NCI-H345 (cell line): ENCODE results near the gene APBB2.
A peak's percentile ranks its signal among the peaks of the same experiment; 100 is the strongest.
"Not testable (repeated sequence)": the region's sequence is repeated elsewhere in the genome, so short reads cannot be mapped to it uniquely, and the experiment has no call there.

Experiments
- DNase-seq: peaks from one replicate; lab custom pipeline; 2025; lab: John Stamatoyannopoulos, UW

APBB2 gene

DNA sequence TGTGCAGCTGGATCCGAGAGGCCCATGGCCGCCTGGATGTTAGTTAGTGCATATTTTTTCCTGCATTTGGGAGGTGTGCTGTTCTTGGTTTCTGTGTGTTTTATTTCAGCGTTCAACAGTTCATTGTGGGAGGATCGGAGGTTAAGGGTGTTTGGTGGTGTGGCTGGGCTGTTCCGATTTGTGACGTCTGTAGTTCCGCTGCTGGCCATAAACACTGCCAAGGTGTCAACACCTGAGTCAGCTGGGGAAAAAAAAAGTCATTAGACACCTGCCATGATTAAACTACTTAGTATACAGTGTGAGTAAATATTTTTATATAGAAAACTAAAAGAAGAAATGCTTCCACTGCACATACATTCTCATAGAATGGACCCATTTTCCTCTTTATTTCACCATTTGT is 200.2 kb downstream of the APBB2 start:
- no peak for DNase-seq

DNA sequence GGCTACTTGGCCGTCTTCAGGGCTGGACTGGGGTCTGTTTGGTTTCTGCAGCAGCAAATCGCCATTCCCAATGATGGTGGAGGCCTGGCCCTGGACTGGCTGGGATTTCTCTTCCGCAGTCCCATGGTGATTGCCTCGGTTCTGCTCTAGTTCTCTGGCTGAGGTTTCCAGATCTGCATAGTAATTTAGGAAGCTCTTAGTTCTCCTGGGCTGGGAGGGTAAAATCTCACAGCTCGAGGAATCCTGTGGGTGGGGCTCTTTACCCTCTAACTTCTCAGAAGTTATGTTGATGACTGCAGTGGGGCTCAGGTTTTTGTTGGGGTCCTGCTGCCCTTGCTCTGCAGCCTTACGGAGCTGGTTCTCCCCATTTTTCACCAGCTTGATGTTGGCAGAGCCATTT is 200.6 kb downstream of the APBB2 start:
- DNase-seq, result no peak

DNA sequence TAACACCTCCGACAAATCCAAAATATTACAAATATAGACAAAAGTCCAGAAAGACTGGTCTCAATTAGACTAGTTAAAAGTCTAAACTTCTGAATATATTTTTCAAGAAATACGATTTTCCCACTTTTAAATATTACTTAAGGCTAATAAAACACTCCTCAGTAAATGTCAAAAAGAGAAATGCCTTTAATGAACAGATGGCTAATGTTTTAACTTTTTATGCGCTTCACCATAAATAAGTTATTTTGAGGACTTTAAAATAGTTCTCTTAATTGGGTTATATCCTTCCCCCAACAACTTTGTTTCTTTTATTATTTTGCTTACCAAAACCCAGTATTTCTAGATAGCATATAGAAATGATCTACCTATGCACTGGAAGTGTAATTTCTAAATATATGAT is 201.4 kb downstream of the APBB2 start:
- no peak for DNase-seq

DNA sequence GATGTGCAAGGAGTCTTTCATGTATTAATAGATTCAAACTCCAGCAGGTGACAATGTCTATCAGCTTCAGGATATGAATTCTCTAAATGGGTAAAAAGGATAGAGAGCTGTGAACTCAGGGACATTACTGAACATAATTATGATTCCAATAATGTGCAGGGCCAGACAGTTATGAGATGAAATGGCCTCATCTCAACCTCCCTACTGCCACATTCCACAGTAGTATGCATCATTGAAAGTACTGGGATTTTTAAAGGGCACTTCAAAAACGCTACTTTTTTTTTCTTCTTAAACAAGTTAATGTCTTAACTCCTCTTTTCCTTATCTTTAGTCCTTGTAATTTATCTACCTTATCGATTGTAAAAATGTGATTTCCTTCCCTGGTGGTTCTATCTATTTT is 202.0 kb downstream of the APBB2 start:
- no peak for DNase-seq

DNA sequence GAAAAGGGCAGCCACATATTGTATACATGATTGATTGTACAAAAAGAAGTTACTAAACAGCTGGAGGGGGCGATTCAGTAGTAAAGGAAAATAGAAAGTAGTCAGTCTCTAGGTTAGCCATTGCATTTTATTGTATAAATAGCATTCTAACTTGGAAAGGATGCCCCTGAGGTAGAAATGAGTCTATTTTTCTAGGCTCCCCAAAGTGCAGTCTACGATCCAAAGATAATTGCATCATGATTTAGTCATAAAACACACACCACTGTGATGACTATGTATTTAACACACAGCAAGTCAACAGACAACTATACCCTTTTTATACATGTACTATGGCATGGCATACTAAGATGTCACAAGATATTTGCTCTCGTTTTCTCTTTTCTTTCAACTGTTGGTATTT is 204.9 kb downstream of the APBB2 start:
- peak; percentile 3 for DNase-seq

DNA sequence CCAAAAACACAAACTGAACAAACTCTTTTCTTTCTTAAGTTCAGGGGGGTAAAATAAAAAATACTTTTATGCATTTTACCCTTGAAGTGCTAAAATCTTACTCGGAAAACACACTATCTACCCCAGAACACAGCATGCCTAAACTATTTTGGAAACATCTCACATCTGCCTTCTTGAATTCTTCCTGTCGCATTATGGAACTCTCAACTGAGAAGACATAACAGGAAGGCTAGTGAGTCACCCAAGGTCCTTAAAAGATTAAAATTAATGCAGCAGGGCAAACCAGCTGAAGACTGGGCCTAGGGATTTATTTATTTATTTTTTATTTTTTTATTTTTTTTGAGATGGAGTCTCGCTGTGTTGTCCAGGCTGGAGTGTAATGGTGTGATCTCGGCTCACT is 208.2 kb downstream of the APBB2 start:
- no peak for DNase-seq

DNA sequence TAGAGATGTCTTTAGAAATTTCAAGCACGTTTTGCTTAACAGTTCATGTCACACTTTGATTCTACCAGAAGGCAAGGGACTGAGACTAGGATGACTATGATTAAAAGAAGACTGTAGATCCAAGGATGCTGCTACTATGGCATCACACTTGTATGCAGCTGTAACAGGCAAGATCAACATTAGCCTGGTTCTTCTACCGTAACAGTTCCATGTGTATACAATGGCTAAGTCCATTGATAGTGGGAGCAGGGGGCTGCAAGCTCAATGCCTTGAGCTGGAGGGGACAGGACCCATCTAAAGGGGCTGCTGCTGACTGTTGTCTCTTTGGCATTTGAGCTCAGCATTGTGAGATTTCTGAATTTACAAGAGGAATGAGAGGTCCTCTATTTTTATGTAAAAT is 212.0 kb downstream of the APBB2 start:
- DNase-seq, result no peak

DNA sequence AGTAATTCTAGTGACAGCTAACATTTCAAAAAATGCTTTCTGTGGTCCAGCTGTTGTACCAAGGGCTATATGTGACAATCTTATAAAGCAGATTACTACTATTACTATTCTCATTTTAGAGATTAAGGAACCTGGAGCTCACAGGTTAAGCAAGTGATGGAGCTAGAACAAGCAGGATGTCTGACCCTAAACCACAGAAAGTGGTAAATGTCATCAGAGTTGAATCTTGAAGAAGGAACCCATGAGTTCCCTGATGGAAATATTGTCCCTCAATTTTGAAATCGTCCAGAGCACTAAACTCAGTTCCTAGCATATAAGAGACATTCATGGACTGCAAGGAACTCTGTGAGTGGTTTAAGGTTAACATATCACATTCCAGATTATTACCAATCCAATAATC is 214.0 kb downstream of the APBB2 start:
- no peak for DNase-seq

DNA sequence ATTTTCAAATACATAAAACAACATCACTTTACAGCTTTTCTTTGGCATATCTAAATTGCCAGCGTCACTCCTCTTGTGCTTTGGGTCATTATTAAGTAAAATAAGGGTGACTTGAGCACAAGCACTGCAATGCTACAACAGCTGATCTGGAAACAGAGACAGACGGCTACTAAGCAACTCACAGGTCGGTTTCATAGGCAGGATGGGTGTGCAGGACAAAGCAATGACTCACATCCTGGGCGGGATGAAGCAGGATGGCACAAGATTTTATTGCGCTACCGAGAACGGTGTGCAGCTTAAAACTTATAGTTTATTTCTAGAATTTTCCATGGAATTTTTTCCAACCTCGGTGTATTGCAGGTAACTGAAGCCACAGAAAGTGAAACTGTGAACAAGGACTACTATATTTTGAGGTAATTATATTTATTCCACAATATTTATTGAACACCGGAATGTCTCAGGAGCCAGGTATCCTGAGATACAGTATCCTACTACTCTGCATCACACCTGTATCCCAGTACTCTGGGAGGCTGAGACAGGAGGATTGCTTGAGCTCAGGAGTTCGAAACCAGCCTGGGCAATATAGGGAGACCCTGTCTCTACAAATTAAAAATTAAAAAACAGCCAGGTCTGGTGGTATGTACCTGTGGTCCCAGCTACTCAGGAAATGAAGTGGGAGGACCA is 215.5 kb downstream of the APBB2 start:
- DNase-seq, result no peak

DNA sequence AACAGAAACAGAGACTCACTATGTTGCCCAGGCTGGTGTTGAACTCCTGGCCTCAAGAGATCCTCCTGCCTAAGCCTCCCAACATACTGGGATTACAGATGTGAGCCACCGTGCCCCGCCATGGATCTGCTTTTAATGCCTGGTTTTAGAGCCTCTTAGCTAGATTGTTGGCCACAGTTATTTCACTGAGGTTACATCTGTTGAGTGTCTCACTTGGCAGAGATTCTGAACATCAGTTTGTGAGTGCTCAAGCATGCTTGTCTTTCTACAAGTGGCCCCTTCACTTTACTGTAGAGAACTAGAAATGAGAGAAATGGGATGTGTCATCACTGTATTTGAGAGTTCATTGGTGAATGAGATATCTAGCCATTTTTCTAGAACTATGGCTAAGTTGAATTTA is 218.5 kb downstream of the APBB2 start:
- DNase-seq, result peak; percentile 28

DNA sequence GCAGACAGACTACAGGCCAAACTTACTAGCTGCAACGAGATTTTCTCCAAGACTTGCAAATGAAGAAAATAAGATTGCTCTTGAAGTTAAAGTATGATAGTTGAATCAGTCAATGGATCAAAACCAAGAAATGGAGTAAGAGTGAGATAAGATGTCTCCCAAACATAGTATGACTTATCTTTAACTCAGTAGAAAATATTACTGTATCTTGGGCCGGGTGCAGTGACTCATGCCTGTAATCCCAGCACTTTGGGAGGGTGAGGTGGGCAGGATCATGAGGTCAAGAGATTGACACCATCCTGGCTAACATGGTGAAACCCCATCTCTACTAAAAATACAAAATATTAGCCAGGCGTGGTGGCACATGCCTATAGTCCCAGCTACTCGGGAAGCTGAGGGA is 220.0 kb downstream of the APBB2 start:
- DNase-seq, result not testable (repeated sequence)

DNA sequence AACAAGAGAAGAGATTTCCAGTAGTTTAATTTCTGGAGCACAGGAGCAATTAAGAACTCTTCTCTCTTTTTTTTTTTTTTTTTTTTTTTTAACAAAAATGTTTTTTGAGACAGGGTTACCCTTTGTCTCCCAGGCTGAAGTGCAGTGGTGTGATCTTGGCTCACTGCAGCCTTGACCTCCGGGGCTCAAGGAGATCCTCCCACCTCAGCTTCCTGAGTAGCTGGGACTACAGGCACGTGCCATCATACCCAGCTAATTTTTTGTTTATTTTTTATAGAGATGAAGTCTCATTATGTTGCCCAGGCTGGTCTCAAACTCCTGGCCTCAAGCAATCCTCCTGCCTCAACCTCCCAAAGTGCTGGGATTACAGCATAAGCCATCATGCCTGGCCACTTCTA is 221.0 kb downstream of the APBB2 start:
- DNase-seq, result not testable (repeated sequence)

DNA sequence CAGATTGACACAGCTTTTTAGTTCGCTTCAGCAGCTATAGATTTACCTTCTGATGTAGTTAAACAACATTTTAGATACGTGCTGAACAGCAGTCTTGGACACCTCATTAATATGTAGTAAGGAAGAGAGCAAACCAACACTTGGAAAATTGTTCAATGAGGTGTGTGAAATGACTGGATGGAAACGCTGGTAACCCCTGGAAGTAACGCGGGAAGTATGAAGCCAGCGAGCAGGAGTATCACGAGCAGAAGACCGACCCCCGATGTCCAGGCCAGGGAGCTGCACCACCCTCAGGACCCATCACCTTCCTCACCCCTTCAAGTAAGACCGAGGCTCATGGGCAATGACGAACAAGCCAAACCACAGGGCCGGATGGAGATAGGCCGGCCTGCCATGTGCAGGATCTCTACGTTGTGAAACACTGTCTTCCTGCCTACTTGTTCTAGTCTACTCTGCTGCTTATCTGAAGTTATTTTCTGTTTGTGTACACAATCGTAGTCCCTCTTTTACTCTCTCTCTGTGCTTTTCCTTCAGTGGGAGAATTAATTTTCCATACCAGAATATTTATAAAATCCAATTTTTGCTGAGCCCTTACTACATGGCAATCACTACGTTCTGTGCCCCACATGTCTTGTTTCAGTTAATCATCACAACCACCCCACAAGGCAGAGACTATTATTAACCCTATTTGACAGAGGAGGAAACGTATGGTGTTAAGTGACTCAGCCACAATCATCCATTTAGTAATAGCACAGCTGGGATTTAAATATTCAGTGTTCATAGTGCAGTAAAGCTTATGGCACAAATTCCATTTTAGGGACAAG is 221.7 kb downstream of the APBB2 start:
- DNase-seq, result no peak

DNA sequence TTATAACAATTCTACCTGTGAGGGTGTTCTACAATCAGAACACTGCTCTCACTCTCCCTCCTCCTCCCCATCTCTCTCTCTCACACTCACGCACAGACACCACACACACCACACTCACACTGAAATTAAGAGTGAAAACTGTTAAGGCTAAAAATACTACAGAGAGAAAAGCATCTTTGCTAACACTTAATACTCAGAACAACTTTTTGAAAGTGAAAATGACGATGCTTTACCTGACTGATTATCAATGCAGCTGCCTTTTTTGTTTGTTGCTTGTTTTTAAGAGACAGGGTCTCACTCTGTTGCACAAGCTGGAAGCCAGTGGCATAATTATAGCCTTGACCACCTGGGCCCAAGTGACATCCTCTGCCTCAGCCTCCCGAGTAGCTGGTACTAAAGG is 222.4 kb downstream of the APBB2 start:
- DNase-seq, result no peak

DNA sequence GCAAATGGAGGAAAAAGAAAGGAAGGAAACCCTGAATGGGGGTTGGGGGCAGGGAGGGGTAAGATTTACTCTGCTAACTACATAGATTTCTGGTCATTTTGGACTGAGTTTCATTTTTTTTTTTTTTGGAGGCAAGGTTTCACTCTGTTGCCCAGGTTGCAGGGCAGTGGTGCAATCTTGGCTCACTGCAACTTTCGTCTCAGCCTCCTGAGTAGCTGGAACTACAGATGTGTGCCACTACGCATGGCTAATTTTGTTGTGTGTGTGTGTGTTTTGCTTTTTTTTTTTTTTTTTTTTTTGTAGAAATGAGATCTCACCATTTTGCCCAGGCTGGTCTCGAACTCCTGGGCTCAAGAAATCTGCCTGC is 223.5 kb downstream of the APBB2 start:
- no peak for DNase-seq

DNA sequence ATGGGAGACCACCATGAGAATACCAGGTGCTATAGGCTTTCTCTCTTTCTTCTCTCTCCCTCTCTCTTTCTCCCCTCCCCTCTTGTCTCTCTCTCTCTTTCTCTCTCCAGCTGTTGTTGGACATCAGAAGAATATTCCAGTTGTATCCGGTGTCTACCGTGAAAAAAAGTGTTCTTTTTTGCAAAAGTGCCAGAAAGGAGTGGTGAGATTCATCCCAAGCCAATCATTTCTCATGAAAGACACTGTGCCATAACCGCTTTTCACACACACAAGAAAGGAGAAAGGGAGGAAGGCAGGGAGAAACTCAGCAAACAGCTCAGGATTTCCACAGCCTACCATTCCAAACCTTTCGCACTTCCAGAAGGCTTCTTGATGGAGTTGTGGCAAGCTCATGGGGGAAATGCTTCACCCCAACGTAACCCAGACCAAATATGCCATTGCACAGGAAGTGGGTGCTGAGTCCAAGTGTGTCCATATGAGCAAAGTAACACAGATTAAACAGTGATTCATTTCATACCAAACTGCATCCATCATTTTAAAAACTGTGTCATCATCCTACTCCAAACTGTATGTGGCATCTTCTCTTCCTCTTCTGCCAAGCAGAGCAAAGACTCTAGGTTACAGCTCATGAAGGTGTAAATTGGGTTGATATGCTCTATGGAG is 224.0 kb downstream of the APBB2 start:
- no peak for DNase-seq

DNA sequence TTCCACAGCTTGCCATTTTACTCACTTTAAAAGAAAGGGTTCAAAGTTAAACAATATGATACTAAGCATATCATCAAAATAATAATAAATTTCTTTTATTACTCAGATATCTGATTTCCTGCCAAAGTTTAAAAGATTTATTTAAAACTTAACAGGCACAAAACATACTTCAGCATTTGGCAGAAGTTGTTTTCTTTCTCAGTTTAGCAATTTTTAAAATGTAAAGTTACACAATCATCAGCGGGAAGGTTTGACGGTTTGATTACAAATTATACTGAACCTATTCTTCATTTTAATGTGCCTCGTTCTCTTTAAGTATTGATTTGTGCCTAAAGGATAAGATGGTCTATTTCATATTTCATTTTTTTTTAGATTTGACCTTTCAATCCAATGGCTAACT is 227.2 kb downstream of the APBB2 start:
- DNase-seq, result no peak

DNA sequence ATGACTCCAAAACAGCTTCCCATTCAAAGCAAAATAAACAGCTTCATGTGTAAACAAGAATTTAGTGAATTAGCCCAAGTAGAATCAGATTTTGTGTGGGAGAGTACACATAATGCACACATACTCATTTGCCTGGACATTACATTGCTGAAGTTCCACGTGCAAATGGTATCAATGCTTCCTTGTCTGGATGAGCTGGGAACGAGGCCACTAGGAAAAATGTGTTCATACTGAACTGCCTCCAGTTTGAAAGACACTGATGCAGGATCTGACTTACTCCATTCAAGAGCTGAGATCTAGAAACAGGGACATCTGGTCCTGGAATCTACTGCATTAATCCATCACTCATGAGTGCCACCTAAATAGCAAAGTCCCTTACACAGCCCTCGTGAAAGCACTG is 228.0 kb downstream of the APBB2 start:
- DNase-seq, result no peak

DNA sequence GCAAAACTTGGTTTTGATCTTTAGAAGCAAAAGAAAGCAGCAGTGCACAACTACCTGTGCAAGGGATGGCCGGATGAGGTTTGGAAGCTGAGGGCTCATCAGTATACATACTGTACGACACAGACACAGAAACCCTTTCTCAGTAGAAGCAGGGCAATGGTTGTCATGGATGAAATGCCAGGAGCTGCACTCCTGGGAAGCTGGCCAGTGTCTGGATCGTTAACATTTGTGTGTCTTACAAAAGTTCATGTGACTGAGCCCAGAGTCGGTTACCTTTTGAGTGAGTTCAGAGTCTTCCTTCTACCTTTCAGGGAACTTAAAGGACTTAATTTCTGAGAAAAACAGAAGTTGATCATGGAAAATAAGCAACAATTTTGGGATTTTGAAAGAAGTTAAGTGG is 230.3 kb downstream of the APBB2 start:
- DNase-seq, result no peak

DNA sequence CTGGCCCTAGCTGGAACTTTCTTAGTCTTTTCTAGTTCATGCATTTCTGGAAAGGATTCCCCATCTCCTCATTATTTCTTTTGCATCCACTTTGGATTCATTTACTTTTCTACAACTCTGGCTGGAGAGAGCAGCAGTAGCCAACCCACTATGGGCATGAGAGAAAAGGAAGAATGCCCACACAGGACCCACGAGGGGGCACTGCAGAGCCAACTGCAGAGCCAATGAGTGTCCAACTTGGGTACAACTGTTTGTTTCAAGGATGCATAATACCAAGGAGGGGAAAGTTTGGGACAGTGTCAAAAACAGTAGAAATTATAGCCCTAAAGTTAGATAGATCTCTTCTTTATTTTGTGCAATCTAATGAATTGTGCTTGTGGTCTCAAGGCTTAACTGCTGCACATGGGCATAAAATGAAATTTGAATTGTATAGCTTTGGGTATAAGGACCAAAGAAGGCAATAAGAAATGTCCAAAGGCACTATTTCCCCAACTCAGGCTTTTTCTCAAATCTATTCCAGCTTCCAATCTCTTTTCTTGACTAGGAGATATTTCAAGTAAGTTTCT is 233.9 kb downstream of the APBB2 start:
- DNase-seq, result no peak

DNA sequence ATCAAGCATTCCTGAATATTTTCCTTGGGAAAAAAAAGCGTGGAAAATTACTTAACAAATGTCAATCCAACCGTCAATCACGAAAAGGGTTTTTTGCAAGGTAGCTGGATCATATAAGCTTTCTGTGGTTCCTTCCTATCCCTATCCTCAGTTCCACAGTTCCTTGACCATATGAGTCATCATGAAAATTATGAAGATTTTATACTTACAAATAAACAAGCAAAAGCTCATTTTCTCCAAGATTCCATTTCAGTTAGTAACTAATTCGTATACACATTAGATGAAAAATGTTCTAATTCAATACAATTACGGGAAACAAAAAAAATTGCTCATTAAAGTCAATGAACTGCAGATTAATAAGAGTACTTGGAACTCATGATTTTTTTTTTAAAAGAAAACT is 235.8 kb downstream of the APBB2 start:
- DNase-seq, result no peak

DNA sequence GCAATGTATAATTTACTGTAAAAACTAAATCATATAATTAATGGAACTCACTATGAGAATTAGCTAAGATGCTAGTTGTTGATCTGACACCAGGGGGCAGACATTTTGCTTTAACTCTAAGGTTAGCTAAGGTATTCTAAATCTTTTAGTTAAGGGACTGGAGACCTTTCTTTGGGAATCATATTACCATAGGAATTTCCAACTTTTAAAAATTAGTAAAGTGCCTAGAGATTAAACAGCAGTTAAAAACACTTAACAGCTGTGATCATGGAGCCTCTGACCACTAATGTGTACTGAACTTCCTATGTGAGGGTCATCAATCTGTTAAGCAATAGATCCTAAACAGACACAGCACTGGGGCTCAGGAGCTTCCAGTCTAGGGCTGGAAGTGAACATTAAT is 238.0 kb downstream of the APBB2 start:
- peak; percentile 47 for DNase-seq

DNA sequence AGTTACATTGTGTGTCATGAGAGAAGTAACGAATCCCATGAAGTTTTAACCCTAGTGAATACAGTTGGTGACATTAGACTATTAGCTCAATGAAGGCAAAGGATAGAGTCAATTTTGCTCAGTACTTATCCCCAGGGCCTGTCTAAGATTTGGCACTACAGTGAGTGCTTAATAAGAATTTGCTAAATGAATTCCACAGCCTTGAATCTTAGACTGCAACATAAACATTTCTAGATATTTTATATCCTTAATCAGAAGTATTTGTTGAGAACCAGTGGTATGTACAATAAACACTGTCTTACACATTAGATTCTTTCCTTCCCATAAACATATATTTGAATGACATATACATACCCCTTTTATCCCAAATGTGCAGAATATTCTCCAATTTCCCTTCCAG is 241.6 kb downstream of the APBB2 start:
- no peak for DNase-seq
